Fibroblast of lung (primary cell): ENCODE results near the gene CCNA2. TPM values are rescaled to one million over a fixed set of nuclear protein-coding genes. Genes with fewer than 3 reads are reported as not detected.
A peak's percentile ranks its signal among the peaks of the same experiment; 100 is the strongest.

Experiments
- DNase-seq, 2 donors: peaks; one replicate each; pipeline versions ENCODE4 v3.0.0 to v3.0.0-alpha.2; 2010; ENCODE audit warnings: low read depth in 2 of 2
- H2AFZ ChIP-seq: 2 replicates; pipeline ENCODE4 v1.5.1; 2012; ENCODE audit warnings: low read length, control low read depth, inconsistent platforms
- H3K27ac ChIP-seq: 2 replicates; pipeline ENCODE4 v1.5.1; 2011; ENCODE audit warnings: low read length, control low read depth; ENCODE audit not compliant: insufficient read depth
- H3K27me3 ChIP-seq: 2 replicates; pipeline ENCODE4 v1.5.1; 2011; ENCODE audit warnings: mild to moderate bottlenecking, low read length; ENCODE audit not compliant: control insufficient read depth, insufficient read depth
- H3K36me3 ChIP-seq: 2 replicates; pipeline ENCODE4 v1.5.1; 2011; ENCODE audit warnings: low read length; ENCODE audit not compliant: control insufficient read depth, insufficient read depth
- H3K4me1 ChIP-seq: 2 replicates; pipeline ENCODE4 v1.5.1; 2011; ENCODE audit warnings: low read length; ENCODE audit not compliant: control insufficient read depth, insufficient read depth; ENCODE audit errors: extremely low read depth
- H3K4me2 ChIP-seq: 2 replicates; pipeline ENCODE4 v1.5.1; 2011; ENCODE audit warnings: low read length, control low read depth; ENCODE audit not compliant: insufficient read depth; ENCODE audit errors: extremely low read depth
- H3K4me3 ChIP-seq, 4 experiments: fragments of 200-600 bp in 1 of 4; sonication (generic) in 1 of 4; replicated peaks in 1 of 4; 2 replicates each; pipeline ENCODE4 v1.5.1; 2011 to 2016; ENCODE audit warnings: low read length in 4 of 4, low read depth in 3 of 4, mild to moderate bottlenecking in 3 of 4, control low read depth in 2 of 4, inconsistent platforms in 1 of 4, mixed read lengths in 1 of 4; ENCODE audit not compliant: insufficient read depth in 1 of 4; ENCODE audit errors: control extremely low read depth in 1 of 4
- H3K79me2 ChIP-seq: 2 replicates; pipeline ENCODE4 v1.5.1; 2012; ENCODE audit warnings: mild to moderate bottlenecking, low read length, inconsistent platforms; ENCODE audit not compliant: control insufficient read depth, insufficient read depth
- H3K9ac ChIP-seq: 2 replicates; pipeline ENCODE4 v1.5.1; 2011; ENCODE audit warnings: mild to moderate bottlenecking, low read length, control low read depth; ENCODE audit not compliant: insufficient read depth
- H3K9me3 ChIP-seq: 2 replicates; pipeline ENCODE4 v1.5.1; 2012; ENCODE audit warnings: low read depth, low read length; ENCODE audit not compliant: control insufficient read depth, insufficient read depth
- H4K20me1 ChIP-seq: 2 replicates; pipeline ENCODE4 v1.5.1; 2011; ENCODE audit warnings: low read length; ENCODE audit not compliant: control insufficient read depth, insufficient read depth; ENCODE audit errors: extremely low read depth
- EZH2 ChIP-seq: IDR thresholded peaks from 2 replicates; pipeline ENCODE4 v1.5.1; 2012; ENCODE audit warnings: low read length, control low read depth, mild to moderate bottlenecking; ENCODE audit errors: missing control alignments
- polyA plus RNA-seq, 2 donors: library from polyadenylated mRNA; depleted of rRNA in 1 of 2; stranded (reverse) in 1 of 2; unstranded in 1 of 2; fragments of >200 nt; gene quantifications; 2 replicates each; pipeline ENCODE4 v1.2.1, GENCODE V29; 2011 to 2012; ENCODE audit warnings: missing spikeins in 1 of 2
- total RNA-seq: library from RNA; depleted of rRNA; stranded (reverse); fragments of >200 nt; gene quantifications from 2 replicates; pipeline ENCODE4 v1.2.1, GENCODE V29; 2014
- TF ChIP-seq, protein P1 (sequence below), 2 donors: IDR thresholded peaks in 1 of 2; conservative IDR thresholded peaks in 1 of 2; 1 replicate in 1 of 2; 2 replicates in 1 of 2; pipeline ENCODE4 v1.5.1; 2011 to 2012; ENCODE audit warnings: low read length in 2 of 2, control low read depth in 1 of 2, inconsistent platforms in 1 of 2, low read depth in 1 of 2, mild to moderate bottlenecking in 1 of 2

The CCNA2 gene
- total and polyA plus RNA-seq, 2 donors (not counting 1 experiment from before 2014, with no cell fraction given): 12.6 to 14.9 TPM

- H3K4me1 ChIP-seq: no peaks in the 10 kb centered on the region
- H3K4me3 ChIP-seq: peak overlapping the region; percentile 30 to 83 (median 57)
- H4K20me1 ChIP-seq: no peaks in the 10 kb centered on the region
- H3K9ac ChIP-seq: no peak overlapping the region
- peak overlapping the region; percentile 73 for H3K4me2 ChIP-seq
- no peak for DNase-seq
- H3K27ac ChIP-seq: peak overlapping the region; percentile 70
- H3K9me3 ChIP-seq: no peaks in the 10 kb centered on the region
- peaks cover 35% of the 10 kb centered on the region for H3K79me2 ChIP-seq
- H3K36me3 ChIP-seq: no peaks in the 10 kb centered on the region
- H3K27me3 ChIP-seq: no peaks in the 10 kb centered on the region
- no peak for TF ChIP-seq EZH2
- TF ChIP-seq, protein P1, sequence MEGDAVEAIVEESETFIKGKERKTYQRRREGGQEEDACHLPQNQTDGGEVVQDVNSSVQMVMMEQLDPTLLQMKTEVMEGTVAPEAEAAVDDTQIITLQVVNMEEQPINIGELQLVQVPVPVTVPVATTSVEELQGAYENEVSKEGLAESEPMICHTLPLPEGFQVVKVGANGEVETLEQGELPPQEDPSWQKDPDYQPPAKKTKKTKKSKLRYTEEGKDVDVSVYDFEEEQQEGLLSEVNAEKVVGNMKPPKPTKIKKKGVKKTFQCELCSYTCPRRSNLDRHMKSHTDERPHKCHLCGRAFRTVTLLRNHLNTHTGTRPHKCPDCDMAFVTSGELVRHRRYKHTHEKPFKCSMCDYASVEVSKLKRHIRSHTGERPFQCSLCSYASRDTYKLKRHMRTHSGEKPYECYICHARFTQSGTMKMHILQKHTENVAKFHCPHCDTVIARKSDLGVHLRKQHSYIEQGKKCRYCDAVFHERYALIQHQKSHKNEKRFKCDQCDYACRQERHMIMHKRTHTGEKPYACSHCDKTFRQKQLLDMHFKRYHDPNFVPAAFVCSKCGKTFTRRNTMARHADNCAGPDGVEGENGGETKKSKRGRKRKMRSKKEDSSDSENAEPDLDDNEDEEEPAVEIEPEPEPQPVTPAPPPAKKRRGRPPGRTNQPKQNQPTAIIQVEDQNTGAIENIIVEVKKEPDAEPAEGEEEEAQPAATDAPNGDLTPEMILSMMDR (conservative IDR thresholded peaks at IDR 0.05 in 1 of 2, IDR thresholded peaks at IDR 0.05 in 1 of 2; ENCODE audit: low read depth in 1 of 2, low read length in 2 of 2): peak in 1 of 2 donors; percentile 10
- H2AFZ ChIP-seq: peak overlapping the region; percentile 78
These were observed 466 bp upstream of the CCNA2 start for GRCh38 chr4:121824171-121824527.

- no peaks in the 10 kb centered on the region for H3K27me3 ChIP-seq
- DNase-seq: peak; percentile 24 to 37
- H3K9ac ChIP-seq: peak overlapping the region; percentile 58
- H2AFZ ChIP-seq: peak overlapping the region; percentile 9
- H4K20me1 ChIP-seq: no peaks in the 10 kb centered on the region
- H3K79me2 ChIP-seq: peaks cover 45% of the 10 kb centered on the region
- H3K27ac ChIP-seq: peak overlapping the region; percentile 73
- peak overlapping the region; percentile 55 to 90 (median 78) for H3K4me3 ChIP-seq
- peak overlapping the region; percentile 53 for H3K4me2 ChIP-seq
- H3K9me3 ChIP-seq: no peaks in the 10 kb centered on the region
- H3K4me1 ChIP-seq: no peaks in the 10 kb centered on the region
- no peaks in the 10 kb centered on the region for H3K36me3 ChIP-seq
- TF ChIP-seq EZH2: no peak
- TF ChIP-seq, protein P1 (conservative IDR thresholded peaks at IDR 0.05 in 1 of 2, IDR thresholded peaks at IDR 0.05 in 1 of 2; ENCODE audit: low read depth in 1 of 2, low read length in 2 of 2): peak; percentile 9 to 27
These were observed 733 bp downstream of the CCNA2 start for GRCh38 chr4:121822796-121823504.

- Histone ChIP-seq H3K79me2 (peaks cover 48% of the 10 kb centered on the region), H4K20me1 (no peaks in the 10 kb centered on the region), H3K36me3 (no peaks in the 10 kb centered on the region), H3K4me2 (peak overlapping the region; percentile 53), H3K4me3 (peak overlapping the region; percentile 55 to 90 (median 78)), H3K27me3 (no peaks in the 10 kb centered on the region), H3K9ac (no peak overlapping the region), H2AFZ (no peak overlapping the region), H3K4me1 (no peaks in the 10 kb centered on the region), H3K9me3 (no peaks in the 10 kb centered on the region), H3K27ac (no peak overlapping the region)
- TF ChIP-seq, protein P1 (conservative IDR thresholded peaks at IDR 0.05 in 1 of 2, IDR thresholded peaks at IDR 0.05 in 1 of 2; ENCODE audit: low read depth in 1 of 2, low read length in 2 of 2): no peak
- no peak for TF ChIP-seq EZH2
- no peak for DNase-seq
These were observed 1.6 kb downstream of the CCNA2 start for GRCh38 chr4:121822047-121822446.
